ENCODE results near the gene PANK1.

DNA sequence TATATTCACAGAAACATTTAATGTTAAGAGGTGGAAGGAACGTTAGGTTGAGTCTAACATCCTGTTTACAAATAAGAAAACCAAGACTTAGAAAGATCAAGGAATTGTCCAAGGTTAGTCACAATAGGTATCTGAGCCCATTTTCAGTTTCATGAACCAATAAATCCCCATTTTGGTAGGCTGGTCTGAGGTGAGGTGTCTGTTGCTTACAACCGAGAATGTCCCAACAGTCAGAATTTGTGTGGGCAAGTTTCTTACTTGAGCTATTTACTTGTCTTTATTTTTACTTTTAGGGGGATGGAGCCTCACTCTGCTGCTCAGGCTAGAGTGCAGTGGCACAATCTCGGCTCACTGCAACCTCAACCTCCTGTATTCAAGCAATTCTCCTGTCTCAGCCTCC, 23.6 kb downstream of the PANK1 start:
- TF ChIP-seq, protein P1, sequence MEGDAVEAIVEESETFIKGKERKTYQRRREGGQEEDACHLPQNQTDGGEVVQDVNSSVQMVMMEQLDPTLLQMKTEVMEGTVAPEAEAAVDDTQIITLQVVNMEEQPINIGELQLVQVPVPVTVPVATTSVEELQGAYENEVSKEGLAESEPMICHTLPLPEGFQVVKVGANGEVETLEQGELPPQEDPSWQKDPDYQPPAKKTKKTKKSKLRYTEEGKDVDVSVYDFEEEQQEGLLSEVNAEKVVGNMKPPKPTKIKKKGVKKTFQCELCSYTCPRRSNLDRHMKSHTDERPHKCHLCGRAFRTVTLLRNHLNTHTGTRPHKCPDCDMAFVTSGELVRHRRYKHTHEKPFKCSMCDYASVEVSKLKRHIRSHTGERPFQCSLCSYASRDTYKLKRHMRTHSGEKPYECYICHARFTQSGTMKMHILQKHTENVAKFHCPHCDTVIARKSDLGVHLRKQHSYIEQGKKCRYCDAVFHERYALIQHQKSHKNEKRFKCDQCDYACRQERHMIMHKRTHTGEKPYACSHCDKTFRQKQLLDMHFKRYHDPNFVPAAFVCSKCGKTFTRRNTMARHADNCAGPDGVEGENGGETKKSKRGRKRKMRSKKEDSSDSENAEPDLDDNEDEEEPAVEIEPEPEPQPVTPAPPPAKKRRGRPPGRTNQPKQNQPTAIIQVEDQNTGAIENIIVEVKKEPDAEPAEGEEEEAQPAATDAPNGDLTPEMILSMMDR (conservative IDR thresholded peaks at IDR 0.05), result no peak
- TF ChIP-seq EZH2 (IDR thresholded peaks at IDR 0.05; ENCODE audit: low read depth), result no peak

All from PC-9 (cell line).